Upper lobe of right lung (tissue), 1 donor: ENCODE measurements around the gene DNAJC17. TPM values are rescaled to one million over a fixed set of nuclear protein-coding genes. Genes with fewer than 3 reads are reported as not detected.

ENCODE experiments used
- ATAC-seq: fragments of 200-7000 bp; cut with Tn5 transposase; one replicate; pipeline ENCODE4 v1.9.1; 2020; ENCODE audit warnings: mild to moderate bottlenecking, moderate library complexity
- DNase-seq: peaks from one replicate; pipeline ENCODE4 v3.0.0-alpha.2; 2020
- H3K27ac ChIP-seq: fragments of 200-600 bp; one replicate; pipeline ENCODE4 v1.8.0; 2022
- H3K27me3 ChIP-seq: fragments of 200-600 bp; one replicate; pipeline ENCODE4 v1.8.0; 2022; ENCODE audit warnings: mild to moderate bottlenecking
- H3K36me3 ChIP-seq: fragments of 200-600 bp; one replicate; pipeline ENCODE4 v1.8.0; 2022
- H3K4me1 ChIP-seq: fragments of 200-600 bp; one replicate; pipeline ENCODE4 v1.8.0; 2022
- H3K4me3 ChIP-seq: fragments of 200-600 bp; one replicate; pipeline ENCODE4 v1.8.0; 2022; ENCODE audit warnings: mild to moderate bottlenecking
- H3K9me3 ChIP-seq: fragments of 200-600 bp; one replicate; pipeline ENCODE4 v1.8.0; 2022
- CTCF ChIP-seq: fragments of 200-600 bp; IDR thresholded peaks from one replicate; pipeline ENCODE4 v1.8.0; 2022; ENCODE audit warnings: antibody characterized with exemption
- intact Hi-C: fragments of 100-400 bp; cut with DNase I; formaldehyde crosslinking; loops from one replicate; pipeline ENCODE4 v1.11.0; 2022
- total RNA-seq: library from RNA; stranded (reverse); fragmentation: NEBNext Ultra II Directional; extraction: Animal tissue kit (Norgen Biotek cat#: 25700); gene quantifications from one replicate; pipeline ENCODE4 v1.2.1, GENCODE V29; 2021
- donor health status: DM: no; HTN: yes; CAD: no; lungs with severe emphysema.

Gene DNAJC17
- total RNA-seq, 1 donor from 2014 or later: 30.7 TPM

- H3K27ac ChIP-seq: no peak within 1 kb of the TSS
- no peaks in the 10 kb centered on the region for H3K27me3 ChIP-seq
- no peak for DNase-seq
- no peak for TF ChIP-seq CTCF
- intact Hi-C loops: no loop called here
- H3K4me1 ChIP-seq: no peaks in the 10 kb centered on the region
- no peaks in the 10 kb centered on the region for H3K36me3 ChIP-seq
- ATAC-seq: no peak
- H3K9me3 ChIP-seq: no peaks in the 10 kb centered on the region
- no peak within 1 kb of the TSS for H3K4me3 ChIP-seq
Measured at GRCh38 chr15:40828447-40829036, 21.3 kb upstream of the DNAJC17 start, which contains the start of gene PPP1R14D. TSS of gene PPP1R14D (minus strand) at chr15:40828708. CDS start at chr15:40828641, 67 bp downstream.

- no peaks in the 10 kb centered on the region for H3K36me3 ChIP-seq
- H3K4me1 ChIP-seq: no peaks in the 10 kb centered on the region
- no peak overlapping the region for H3K4me3 ChIP-seq
- no peak overlapping the region for H3K27ac ChIP-seq
- no peak for TF ChIP-seq CTCF
- DNase-seq: no peak
- intact Hi-C loops: no loop called here
- ATAC-seq: no peak
- no peaks in the 10 kb centered on the region for H3K9me3 ChIP-seq
- no peaks in the 10 kb centered on the region for H3K27me3 ChIP-seq
Measured at GRCh38 chr15:40826423-40827075, 19.3 kb upstream of the DNAJC17 start.

GRCh38 chr15:40825661-40826422 is 18.6 kb upstream of the DNAJC17 start:
- TF ChIP-seq CTCF: no peak
- H3K4me1 ChIP-seq: no peaks in the 10 kb centered on the region
- H3K9me3 ChIP-seq: no peaks in the 10 kb centered on the region
- ATAC-seq (peak; percentile 55), DNase-seq (no peak)
- intact Hi-C loops: no loop called here
- H3K36me3 ChIP-seq: no peaks in the 10 kb centered on the region
- H3K4me3 ChIP-seq: no peak overlapping the region
- H3K27ac ChIP-seq: no peak overlapping the region
- H3K27me3 ChIP-seq: no peaks in the 10 kb centered on the region

- Histone ChIP-seq H3K27ac (no peak overlapping the region), H3K4me1 (no peaks in the 10 kb centered on the region), H3K27me3 (no peaks in the 10 kb centered on the region), H3K36me3 (no peaks in the 10 kb centered on the region), H3K4me3 (no peak overlapping the region), H3K9me3 (no peaks in the 10 kb centered on the region)
- ATAC-seq (no peak), DNase-seq (no peak)
- TF ChIP-seq CTCF: no peak
- intact Hi-C loops: no loop called here
Measured at GRCh38 chr15:40823572-40824343, 16.5 kb upstream of the DNAJC17 start.

GRCh38 chr15:40821195-40821594 is 13.9 kb upstream of the DNAJC17 start:
- ATAC-seq (no peak), DNase-seq (no peak)
- intact Hi-C loops: no loop called here
- H3K36me3 ChIP-seq: no peaks in the 10 kb centered on the region
- no peak overlapping the region for H3K27ac ChIP-seq
- no peak for TF ChIP-seq CTCF
- no peak overlapping the region for H3K4me3 ChIP-seq
- H3K27me3 ChIP-seq: no peaks in the 10 kb centered on the region
- no peaks in the 10 kb centered on the region for H3K4me1 ChIP-seq
- no peaks in the 10 kb centered on the region for H3K9me3 ChIP-seq
